Gastroesophageal sphincter (tissue), 2 donors: Measurements from ENCODE around the gene PRSS21.

Source experiments
- EP300 ChIP-seq: sonication (generic); formaldehyde crosslinking; IDR thresholded peaks from one replicate; pipeline ENCODE4 v1.6.1; 2017; ENCODE audit warnings: antibody characterized with exemption, mild to moderate bottlenecking
- POLR2A ChIP-seq, 2 donors: fragments of 450-650 bp; IDR thresholded peaks; one replicate each; pipeline ENCODE4 v1.6.1; 2017; ENCODE audit warnings: antibody characterized with exemption in 2 of 2, mild to moderate bottlenecking in 2 of 2, moderate library complexity in 1 of 2

DNA sequence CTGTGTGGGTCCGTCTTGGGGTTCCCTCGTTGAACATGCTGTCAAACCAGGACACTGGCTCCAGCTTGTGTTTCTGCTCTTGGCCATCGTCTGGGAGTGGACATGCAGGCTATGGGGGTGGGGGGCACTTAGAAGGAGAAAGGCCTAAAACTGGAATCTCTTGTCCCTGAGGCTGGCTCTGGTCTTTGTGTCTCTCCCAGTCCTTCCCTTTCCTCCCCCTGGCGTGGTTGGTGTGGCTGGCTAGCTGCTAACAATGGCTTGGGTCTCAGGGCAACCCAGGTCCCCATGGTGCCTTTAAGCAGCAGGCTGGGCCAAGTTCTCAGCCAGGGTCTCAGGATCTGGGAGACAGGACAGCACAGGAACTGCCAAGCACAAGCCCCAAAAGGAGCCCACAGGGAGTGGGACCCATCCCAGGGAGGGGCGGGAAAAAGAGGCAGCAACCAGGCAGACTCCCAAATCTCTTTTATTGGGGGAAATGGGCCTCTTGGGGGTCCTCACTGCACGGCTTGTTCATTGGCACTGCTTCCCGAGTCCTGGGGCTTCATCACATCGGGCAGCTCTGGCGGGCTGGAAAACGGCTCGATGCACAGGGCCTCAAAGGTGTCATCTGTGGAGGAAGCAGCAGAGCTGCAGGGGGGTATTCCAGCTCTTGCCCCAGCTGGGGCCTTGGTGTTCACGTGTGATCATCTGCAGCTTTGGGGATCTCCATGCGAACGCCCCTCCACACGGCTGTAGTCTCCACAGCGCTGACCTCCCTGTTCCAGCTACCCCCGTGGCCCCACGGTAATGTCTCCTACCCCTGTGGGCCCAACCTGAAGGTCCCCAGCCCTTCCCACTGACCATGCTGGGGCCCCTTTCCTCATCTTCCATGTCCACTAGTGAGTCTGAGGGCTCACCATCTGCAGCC is 45.3 kb upstream of the PRSS21 start:
- no peak for TF ChIP-seq EP300
- TF ChIP-seq POLR2A (IDR thresholded peaks at IDR 0.05) = no peak
